DOHH2 (cell line): ENCODE measurements around the gene PRRT2.

Experiments
- EZH2phosphoT487 ChIP-seq: fragments of 200-600 bp; sonication (generic); IDR thresholded peaks from 2 replicates; pipeline ENCODE4 v1.6.1; 2017; ENCODE audit warnings: borderline replicate concordance, mild to moderate bottlenecking, antibody characterized with exemption, low read length, moderate library complexity, mixed read lengths
- TF ChIP-seq, protein P1 (sequence below): fragments of 200-600 bp; sonication (generic); IDR thresholded peaks from one replicate; pipeline ENCODE4 v1.5.1; 2014; ENCODE audit warnings: antibody characterized with exemption, mild to moderate bottlenecking, low read depth, low read length; ENCODE audit not compliant: poor library complexity, severe bottlenecking

DNA sequence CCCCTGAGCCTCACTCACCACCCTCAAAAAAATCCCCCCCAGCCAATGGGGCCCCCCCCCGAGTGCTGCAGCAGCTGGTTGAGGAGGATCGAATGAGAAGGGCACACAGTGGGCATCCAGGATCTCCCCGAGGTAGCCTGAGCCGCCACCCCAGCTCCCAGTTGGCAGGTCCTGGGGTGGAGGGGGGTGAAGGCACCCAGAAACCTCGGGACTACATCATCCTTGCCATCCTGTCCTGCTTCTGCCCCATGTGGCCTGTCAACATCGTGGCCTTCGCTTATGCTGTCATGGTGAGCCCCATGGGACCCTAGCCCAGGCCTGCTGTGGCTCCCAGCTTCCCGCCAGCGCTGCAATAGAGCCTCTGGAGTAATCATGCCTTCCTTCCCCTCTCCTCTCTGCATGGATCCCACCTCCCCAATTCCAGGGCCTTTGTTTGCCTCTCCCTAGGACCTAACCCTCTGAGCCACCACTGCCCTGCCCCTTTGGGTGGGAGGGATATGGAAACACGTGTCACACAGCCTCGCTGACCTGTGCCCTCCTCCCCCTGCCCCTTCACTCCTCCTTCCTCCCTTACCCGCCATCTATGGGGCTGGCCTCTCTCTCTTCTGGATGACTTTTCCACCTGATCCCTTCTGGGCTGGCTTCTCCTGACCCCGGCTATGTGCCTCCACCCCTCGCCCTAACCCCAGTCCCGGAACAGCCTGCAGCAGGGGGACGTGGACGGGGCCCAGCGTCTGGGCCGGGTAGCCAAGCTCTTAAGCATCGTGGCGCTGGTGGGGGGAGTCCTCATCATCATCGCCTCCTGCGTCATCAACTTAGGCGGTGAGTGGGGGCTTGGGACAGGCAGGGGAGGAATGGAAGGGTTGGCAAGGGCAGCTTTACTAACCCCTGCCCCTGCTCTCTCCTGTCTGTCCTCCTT lies 1.9 kb downstream of the PRRT2 start:
- TF ChIP-seq, protein P1, sequence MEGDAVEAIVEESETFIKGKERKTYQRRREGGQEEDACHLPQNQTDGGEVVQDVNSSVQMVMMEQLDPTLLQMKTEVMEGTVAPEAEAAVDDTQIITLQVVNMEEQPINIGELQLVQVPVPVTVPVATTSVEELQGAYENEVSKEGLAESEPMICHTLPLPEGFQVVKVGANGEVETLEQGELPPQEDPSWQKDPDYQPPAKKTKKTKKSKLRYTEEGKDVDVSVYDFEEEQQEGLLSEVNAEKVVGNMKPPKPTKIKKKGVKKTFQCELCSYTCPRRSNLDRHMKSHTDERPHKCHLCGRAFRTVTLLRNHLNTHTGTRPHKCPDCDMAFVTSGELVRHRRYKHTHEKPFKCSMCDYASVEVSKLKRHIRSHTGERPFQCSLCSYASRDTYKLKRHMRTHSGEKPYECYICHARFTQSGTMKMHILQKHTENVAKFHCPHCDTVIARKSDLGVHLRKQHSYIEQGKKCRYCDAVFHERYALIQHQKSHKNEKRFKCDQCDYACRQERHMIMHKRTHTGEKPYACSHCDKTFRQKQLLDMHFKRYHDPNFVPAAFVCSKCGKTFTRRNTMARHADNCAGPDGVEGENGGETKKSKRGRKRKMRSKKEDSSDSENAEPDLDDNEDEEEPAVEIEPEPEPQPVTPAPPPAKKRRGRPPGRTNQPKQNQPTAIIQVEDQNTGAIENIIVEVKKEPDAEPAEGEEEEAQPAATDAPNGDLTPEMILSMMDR = no peak
- no peak for TF ChIP-seq EZH2phosphoT487
